Neural cell (in vitro differentiated cells): Measurements from ENCODE around the gene TECPR2. TPM values are rescaled to one million over a fixed set of nuclear protein-coding genes. Genes with fewer than 3 reads are reported as not detected.

Experiments used
- H2AFZ ChIP-seq: fragments of 200-600, 300-800 bp; sonication (generic), shearing (Covaris generic); 2 replicates; pipeline ENCODE4 v1.6.0; 2014; ENCODE audit warnings: low read depth, mild to moderate bottlenecking, antibody characterized with exemption, low read length, moderate library complexity
- H3F3A ChIP-seq: fragments of 200-600 bp; shearing (Covaris generic); 2 replicates; pipeline ENCODE4 v1.6.1; 2016; ENCODE audit warnings: mild to moderate bottlenecking, moderate library complexity, mixed read lengths, antibody characterized with exemption, low read length; ENCODE audit not compliant: insufficient read depth, poor library complexity, severe bottlenecking
- H3K27ac ChIP-seq: fragments of 200-600, 300-800 bp; sonication (generic), shearing (Covaris generic); 2 replicates; pipeline ENCODE4 v1.5.1; 2014; ENCODE audit warnings: mild to moderate bottlenecking, low read length, moderate library complexity
- H3K27me3 ChIP-seq: fragments of 300-800, 200-600 bp; sonication (generic), shearing (Covaris generic); 2 replicates; pipeline ENCODE4 v1.6.0; 2014; ENCODE audit warnings: mild to moderate bottlenecking, low read depth, low read length, moderate library complexity; ENCODE audit not compliant: insufficient read depth
- H3K36me3 ChIP-seq: fragments of 300-800, 200-600 bp; sonication (generic), shearing (Covaris generic); 2 replicates; pipeline ENCODE4 v1.5.1; 2014; ENCODE audit warnings: mild to moderate bottlenecking, antibody characterized with exemption, low read length, moderate library complexity; ENCODE audit not compliant: insufficient read depth
- H3K4me2 ChIP-seq: fragments of 300-800, 200-600 bp; sonication (generic), shearing (Covaris generic); 2 replicates; pipeline ENCODE4 v1.6.0; 2014; ENCODE audit warnings: mild to moderate bottlenecking, low read length
- H3K4me3 ChIP-seq: fragments of 300-800, 200-600 bp; sonication (generic), shearing (Covaris generic); 2 replicates; pipeline ENCODE4 v1.5.1; 2014; ENCODE audit warnings: mild to moderate bottlenecking, low read length, moderate library complexity
- H3K79me2 ChIP-seq: fragments of 200-600 bp; shearing (Covaris generic); replicated peaks from 2 replicates; pipeline ENCODE4 v1.6.0; 2014; ENCODE audit warnings: mild to moderate bottlenecking, low read length, moderate library complexity; ENCODE audit not compliant: insufficient read depth
- H3K9ac ChIP-seq: fragments of 300-800, 200-600 bp; sonication (generic), shearing (Covaris generic); 2 replicates; pipeline ENCODE4 v1.6.1; 2016; ENCODE audit warnings: mild to moderate bottlenecking, low read length, mixed read lengths
- H3K9me2 ChIP-seq: fragments of 200-600 bp; shearing (Covaris generic); 2 replicates; pipeline ENCODE4 v1.6.1; 2016; ENCODE audit warnings: mild to moderate bottlenecking, low read length, mixed read lengths; ENCODE audit not compliant: insufficient read depth
- H3K9me3 ChIP-seq: fragments of 200-600, 300-800 bp; sonication (generic), shearing (Covaris generic); 2 replicates; pipeline ENCODE4 v1.6.1; 2016; ENCODE audit warnings: mild to moderate bottlenecking, mixed run types, low read length, moderate library complexity, mixed read lengths
- H4K20me1 ChIP-seq: fragments of 200-600 bp; shearing (Covaris generic); 2 replicates; pipeline ENCODE4 v1.6.1; 2016; ENCODE audit warnings: mild to moderate bottlenecking, mixed run types; ENCODE audit not compliant: insufficient read depth
- CTCF ChIP-seq: fragments of 450-650 bp; IDR thresholded peaks from 2 replicates; pipeline ENCODE4 v1.5.1; 2014; ENCODE audit warnings: antibody characterized with exemption, mild to moderate bottlenecking, moderate library complexity; ENCODE audit not compliant: poor library complexity, severe bottlenecking
- EP300 ChIP-seq: fragments of 450-650 bp; conservative IDR thresholded peaks from 2 replicates; pipeline ENCODE4 v1.6.1; 2014; ENCODE audit warnings: antibody characterized with exemption, mild to moderate bottlenecking, moderate library complexity; ENCODE audit not compliant: poor library complexity, severe bottlenecking
- EZH2 ChIP-seq: fragments of 200-600, 300-800 bp; shearing (Covaris generic), sonication (generic); IDR thresholded peaks from 2 replicates; pipeline ENCODE4 v1.6.1; 2014; ENCODE audit warnings: antibody characterized with exemption, low read length, borderline replicate concordance, mild to moderate bottlenecking; ENCODE audit not compliant: insufficient read depth, poor library complexity, severe bottlenecking
- MXI1 ChIP-seq: fragments of 450-650 bp; conservative IDR thresholded peaks from 2 replicates; pipeline ENCODE4 v1.6.1; 2014; ENCODE audit warnings: antibody characterized with exemption, mild to moderate bottlenecking; ENCODE audit not compliant: poor library complexity, severe bottlenecking
- POLR2AphosphoS5 ChIP-seq: IDR thresholded peaks from 2 replicates; pipeline ENCODE4 v1.6.1; 2012
- RAD21 ChIP-seq: fragments of 450-650 bp; conservative IDR thresholded peaks from 2 replicates; pipeline ENCODE4 v1.6.1; 2014; ENCODE audit warnings: antibody characterized with exemption, mild to moderate bottlenecking, moderate library complexity
- REST ChIP-seq: IDR thresholded peaks from 2 replicates; pipeline ENCODE4 v1.6.1; 2012; ENCODE audit warnings: borderline replicate concordance
- SMC3 ChIP-seq: fragments of 450-650 bp; conservative IDR thresholded peaks from 2 replicates; pipeline ENCODE4 v1.6.1; 2014; ENCODE audit warnings: antibody characterized with exemption, mild to moderate bottlenecking, moderate library complexity; ENCODE audit not compliant: poor library complexity
- TAF1 ChIP-seq: IDR thresholded peaks from 2 replicates; pipeline ENCODE4 v1.6.1; 2012; ENCODE audit warnings: low read depth
- polyA plus RNA-seq: library from polyadenylated mRNA; depleted of rRNA; stranded (reverse); fragments of >200 nt; gene quantifications from 2 replicates; pipeline ENCODE4 v1.2.3, GENCODE V29; 2014

TECPR2 gene
- polyA plus RNA-seq, 1 donor from 2014 or later: 7.0 TPM

- Histone ChIP-seq H3K9ac (no peak overlapping the region), H3K4me2 (no peak overlapping the region), H4K20me1 (no peaks in the 10 kb centered on the region), H3K9me2 (no peaks in the 10 kb centered on the region), H2AFZ (no peak overlapping the region), H3K79me2 (peaks cover 10% of the 10 kb centered on the region), H3K27ac (no peak overlapping the region), H3K27me3 (no peaks in the 10 kb centered on the region), H3K4me3 (no peak overlapping the region), H3K36me3 (no peaks in the 10 kb centered on the region), H3K9me3 (no peaks in the 10 kb centered on the region), H3F3A (no peaks in the 10 kb centered on the region)
- no peak for TF ChIP-seq SMC3
- TF ChIP-seq RAD21: no peak
- no peak for TF ChIP-seq MXI1
- no peak for TF ChIP-seq EP300
- TF ChIP-seq TAF1: no peak
- TF ChIP-seq REST: no peak
- TF ChIP-seq POLR2AphosphoS5: no peak
- TF ChIP-seq EZH2: no peak
- TF ChIP-seq CTCF: no peak
Observed at GRCh38 chr14:102370305-102370809, 7.6 kb downstream of the TECPR2 start.

GRCh38 chr14:102371361-102371760 lies 8.6 kb downstream of the TECPR2 start:
- no peaks in the 10 kb centered on the region for H4K20me1 ChIP-seq
- no peak overlapping the region for H3K4me3 ChIP-seq
- H3K79me2 ChIP-seq: peaks cover 3% of the 10 kb centered on the region
- TF ChIP-seq TAF1: no peak
- TF ChIP-seq POLR2AphosphoS5: no peak
- H3K36me3 ChIP-seq: no peaks in the 10 kb centered on the region
- no peak overlapping the region for H2AFZ ChIP-seq
- no peak overlapping the region for H3K4me2 ChIP-seq
- no peaks in the 10 kb centered on the region for H3K9me3 ChIP-seq
- H3F3A ChIP-seq: no peaks in the 10 kb centered on the region
- no peak overlapping the region for H3K9ac ChIP-seq
- H3K27me3 ChIP-seq: no peaks in the 10 kb centered on the region
- H3K27ac ChIP-seq: no peak overlapping the region
- H3K9me2 ChIP-seq: no peaks in the 10 kb centered on the region

- no peaks in the 10 kb centered on the region for H3K27me3 ChIP-seq
- H3K4me2 ChIP-seq: no peak overlapping the region
- no peaks in the 10 kb centered on the region for H3K79me2 ChIP-seq
- H3K36me3 ChIP-seq: peaks cover 4% of the 10 kb centered on the region
- H3K9me2 ChIP-seq: no peaks in the 10 kb centered on the region
- TF ChIP-seq MXI1 (no peak), EP300 (no peak), REST (no peak), SMC3 (no peak), TAF1 (no peak), EZH2 (no peak)
- no peaks in the 10 kb centered on the region for H3K9me3 ChIP-seq
- no peak overlapping the region for H3K9ac ChIP-seq
- H4K20me1 ChIP-seq: no peaks in the 10 kb centered on the region
- no peak overlapping the region for H2AFZ ChIP-seq
- H3F3A ChIP-seq: no peaks in the 10 kb centered on the region
- H3K4me3 ChIP-seq: no peak overlapping the region
- H3K27ac ChIP-seq: no peak overlapping the region
Observed at GRCh38 chr14:102373110-102373509, 10.4 kb downstream of the TECPR2 start.
